ENCODE data around the gene MRPS22. TPM values are rescaled to one million over a fixed set of nuclear protein-coding genes. Genes with fewer than 3 reads are reported as not detected.

MRPS22 gene
- total and polyA plus RNA-seq, 4 donors = 33.3 to 54.9 (median 44.6) TPM

- H3K4me1 ChIP-seq (ENCODE audit: control insufficient read depth in 4 of 4, insufficient read depth in 4 of 4, low read length in 3 of 4) = no peaks in the 10 kb centered on the region
- TF ChIP-seq FOXA1 (IDR thresholded peaks at IDR 0.05) = no peak
- no peak for TF ChIP-seq FOXA2 (IDR thresholded peaks at IDR 0.05)
- no peak for TF ChIP-seq MAX (IDR thresholded peaks at IDR 0.05)
- no peak for TF ChIP-seq NR2F2 (IDR thresholded peaks at IDR 0.05)
- no peak for TF ChIP-seq HNF4A (conservative IDR thresholded peaks at IDR 0.05)
- TF ChIP-seq EGR1 (IDR thresholded peaks at IDR 0.05; ENCODE audit: low read depth in 2 of 2) = no peak
- TF ChIP-seq SP1 (IDR thresholded peaks at IDR 0.05) = no peak
- no peak for TF ChIP-seq ATF3 (IDR thresholded peaks at IDR 0.05)
- no peaks in the 10 kb centered on the region for H3K27me3 ChIP-seq (ENCODE audit: control insufficient read depth in 4 of 4, insufficient read depth in 4 of 4, low read length in 3 of 4)
- H3K27ac ChIP-seq (ENCODE audit: low read depth in 1 of 2, low read length in 2 of 2) = no peak overlapping the region
- DNase-seq (ENCODE audit: low spot score) = no peak
- H3K4me3 ChIP-seq (ENCODE audit: low read depth in 1 of 3, low read length in 3 of 3) = no peak overlapping the region
- H3K36me3 ChIP-seq (ENCODE audit: control insufficient read depth in 4 of 4, insufficient read depth in 3 of 4, low read depth in 1 of 4, low read length in 3 of 4) = no peaks in the 10 kb centered on the region
- whole genome bisulfite sequencing = 77% methylated on average over 6 of the region's 6 CpGs
- no peaks in the 10 kb centered on the region for H3K9me3 ChIP-seq (ENCODE audit: control insufficient read depth in 4 of 4, low read length in 3 of 4)
- no peak overlapping the region for H3K9ac ChIP-seq (ENCODE audit: low read depth in 1 of 2, low read length in 2 of 2)
These were observed 26.6 kb upstream of the MRPS22 start for GRCh38 chr3:139317215-139317614.

GRCh38 chr3:139317660-139318430 is 26.0 kb upstream of the MRPS22 start:
- WGBS = 90% methylated on average over 8 of the region's 8 CpGs
- no peak overlapping the region for H3K9ac ChIP-seq (ENCODE audit: low read depth in 1 of 2, low read length in 2 of 2)
- no peaks in the 10 kb centered on the region for H3K27me3 ChIP-seq (ENCODE audit: control insufficient read depth in 4 of 4, insufficient read depth in 4 of 4, low read length in 3 of 4)
- DNase-seq (ENCODE audit: low spot score) = no peak
- no peaks in the 10 kb centered on the region for H3K4me1 ChIP-seq (ENCODE audit: control insufficient read depth in 4 of 4, insufficient read depth in 4 of 4, low read length in 3 of 4)
- H3K36me3 ChIP-seq (ENCODE audit: control insufficient read depth in 4 of 4, insufficient read depth in 3 of 4, low read depth in 1 of 4, low read length in 3 of 4) = no peaks in the 10 kb centered on the region
- H3K4me3 ChIP-seq (ENCODE audit: low read depth in 1 of 3, low read length in 3 of 3) = no peak overlapping the region
- TF ChIP-seq NR2F2 (IDR thresholded peaks at IDR 0.05) (no peak), EGR1 (IDR thresholded peaks at IDR 0.05; ENCODE audit: low read depth in 2 of 2) (no peak), FOXA1 (IDR thresholded peaks at IDR 0.05) (no peak), CTCF (IDR thresholded peaks at IDR 0.05; ENCODE audit: low read depth, low read length, missing input control) (no peak), HNF4G (IDR thresholded peaks at IDR 0.05) (no peak), JUND (IDR thresholded peaks at IDR 0.05) (no peak), REST (IDR thresholded peaks at IDR 0.05) (no peak), TAF1 (conservative IDR thresholded peaks at IDR 0.05) (no peak), RXRA (IDR thresholded peaks at IDR 0.05) (no peak), ZBTB33 (IDR thresholded peaks at IDR 0.05) (no peak), YY1 (IDR thresholded peaks at IDR 0.05) (no peak), RAD21 (IDR thresholded peaks at IDR 0.05) (no peak)
- no peaks in the 10 kb centered on the region for H3K9me3 ChIP-seq (ENCODE audit: control insufficient read depth in 4 of 4, low read length in 3 of 4)
- H3K27ac ChIP-seq (ENCODE audit: low read depth in 1 of 2, low read length in 2 of 2) = no peak overlapping the region

Data from liver (tissue), 9 donors.